Neural cell (in vitro differentiated cells): ENCODE measurements around the gene MPDZ.

Experiments used
- EP300 ChIP-seq: fragments of 450-650 bp; conservative IDR thresholded peaks from 2 replicates; pipeline ENCODE4 v1.6.1; 2014; ENCODE audit warnings: antibody characterized with exemption, mild to moderate bottlenecking, moderate library complexity; ENCODE audit not compliant: poor library complexity, severe bottlenecking
- EZH2 ChIP-seq: fragments of 200-600, 300-800 bp; shearing (Covaris generic), sonication (generic); IDR thresholded peaks from 2 replicates; pipeline ENCODE4 v1.6.1; 2014; ENCODE audit warnings: antibody characterized with exemption, low read length, borderline replicate concordance, mild to moderate bottlenecking; ENCODE audit not compliant: insufficient read depth, poor library complexity, severe bottlenecking
- POLR2AphosphoS5 ChIP-seq: IDR thresholded peaks from 2 replicates; pipeline ENCODE4 v1.6.1; 2012
- RAD21 ChIP-seq: fragments of 450-650 bp; conservative IDR thresholded peaks from 2 replicates; pipeline ENCODE4 v1.6.1; 2014; ENCODE audit warnings: antibody characterized with exemption, mild to moderate bottlenecking, moderate library complexity
- SMC3 ChIP-seq: fragments of 450-650 bp; conservative IDR thresholded peaks from 2 replicates; pipeline ENCODE4 v1.6.1; 2014; ENCODE audit warnings: antibody characterized with exemption, mild to moderate bottlenecking, moderate library complexity; ENCODE audit not compliant: poor library complexity
- TAF1 ChIP-seq: IDR thresholded peaks from 2 replicates; pipeline ENCODE4 v1.6.1; 2012; ENCODE audit warnings: low read depth
- TF ChIP-seq, protein P1 (sequence below): fragments of 450-650 bp; IDR thresholded peaks from 2 replicates; pipeline ENCODE4 v1.5.1; 2014; ENCODE audit warnings: antibody characterized with exemption, mild to moderate bottlenecking, moderate library complexity; ENCODE audit not compliant: poor library complexity, severe bottlenecking
- TF ChIP-seq, protein P2 (sequence below): IDR thresholded peaks from 2 replicates; pipeline ENCODE4 v1.6.1; 2012; ENCODE audit warnings: borderline replicate concordance

DNA sequence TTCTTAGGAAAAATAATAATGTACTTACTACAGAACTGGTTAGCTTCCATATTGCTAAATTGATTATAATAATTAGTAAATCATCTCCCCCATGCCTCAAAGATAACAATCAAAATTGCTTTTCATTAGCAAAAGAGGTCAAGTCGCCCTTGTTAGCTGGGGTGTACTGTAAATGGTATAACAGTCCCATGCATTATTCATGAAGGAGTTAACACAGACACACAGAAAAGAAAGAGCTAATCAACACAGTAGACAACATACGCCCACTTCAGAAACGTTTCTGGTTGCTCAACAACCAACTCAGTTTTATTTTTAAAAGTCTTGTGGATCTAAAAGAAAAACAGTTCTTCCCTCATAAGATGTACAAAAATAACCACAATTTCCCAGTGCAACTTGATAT is 100.2 kb downstream of the MPDZ start:
- TF ChIP-seq, protein P1, sequence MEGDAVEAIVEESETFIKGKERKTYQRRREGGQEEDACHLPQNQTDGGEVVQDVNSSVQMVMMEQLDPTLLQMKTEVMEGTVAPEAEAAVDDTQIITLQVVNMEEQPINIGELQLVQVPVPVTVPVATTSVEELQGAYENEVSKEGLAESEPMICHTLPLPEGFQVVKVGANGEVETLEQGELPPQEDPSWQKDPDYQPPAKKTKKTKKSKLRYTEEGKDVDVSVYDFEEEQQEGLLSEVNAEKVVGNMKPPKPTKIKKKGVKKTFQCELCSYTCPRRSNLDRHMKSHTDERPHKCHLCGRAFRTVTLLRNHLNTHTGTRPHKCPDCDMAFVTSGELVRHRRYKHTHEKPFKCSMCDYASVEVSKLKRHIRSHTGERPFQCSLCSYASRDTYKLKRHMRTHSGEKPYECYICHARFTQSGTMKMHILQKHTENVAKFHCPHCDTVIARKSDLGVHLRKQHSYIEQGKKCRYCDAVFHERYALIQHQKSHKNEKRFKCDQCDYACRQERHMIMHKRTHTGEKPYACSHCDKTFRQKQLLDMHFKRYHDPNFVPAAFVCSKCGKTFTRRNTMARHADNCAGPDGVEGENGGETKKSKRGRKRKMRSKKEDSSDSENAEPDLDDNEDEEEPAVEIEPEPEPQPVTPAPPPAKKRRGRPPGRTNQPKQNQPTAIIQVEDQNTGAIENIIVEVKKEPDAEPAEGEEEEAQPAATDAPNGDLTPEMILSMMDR, result no peak
- TF ChIP-seq EP300 (no peak), EZH2 (no peak), POLR2AphosphoS5 (no peak), SMC3 (no peak), RAD21 (no peak), TAF1 (no peak)
- TF ChIP-seq, protein P2, sequence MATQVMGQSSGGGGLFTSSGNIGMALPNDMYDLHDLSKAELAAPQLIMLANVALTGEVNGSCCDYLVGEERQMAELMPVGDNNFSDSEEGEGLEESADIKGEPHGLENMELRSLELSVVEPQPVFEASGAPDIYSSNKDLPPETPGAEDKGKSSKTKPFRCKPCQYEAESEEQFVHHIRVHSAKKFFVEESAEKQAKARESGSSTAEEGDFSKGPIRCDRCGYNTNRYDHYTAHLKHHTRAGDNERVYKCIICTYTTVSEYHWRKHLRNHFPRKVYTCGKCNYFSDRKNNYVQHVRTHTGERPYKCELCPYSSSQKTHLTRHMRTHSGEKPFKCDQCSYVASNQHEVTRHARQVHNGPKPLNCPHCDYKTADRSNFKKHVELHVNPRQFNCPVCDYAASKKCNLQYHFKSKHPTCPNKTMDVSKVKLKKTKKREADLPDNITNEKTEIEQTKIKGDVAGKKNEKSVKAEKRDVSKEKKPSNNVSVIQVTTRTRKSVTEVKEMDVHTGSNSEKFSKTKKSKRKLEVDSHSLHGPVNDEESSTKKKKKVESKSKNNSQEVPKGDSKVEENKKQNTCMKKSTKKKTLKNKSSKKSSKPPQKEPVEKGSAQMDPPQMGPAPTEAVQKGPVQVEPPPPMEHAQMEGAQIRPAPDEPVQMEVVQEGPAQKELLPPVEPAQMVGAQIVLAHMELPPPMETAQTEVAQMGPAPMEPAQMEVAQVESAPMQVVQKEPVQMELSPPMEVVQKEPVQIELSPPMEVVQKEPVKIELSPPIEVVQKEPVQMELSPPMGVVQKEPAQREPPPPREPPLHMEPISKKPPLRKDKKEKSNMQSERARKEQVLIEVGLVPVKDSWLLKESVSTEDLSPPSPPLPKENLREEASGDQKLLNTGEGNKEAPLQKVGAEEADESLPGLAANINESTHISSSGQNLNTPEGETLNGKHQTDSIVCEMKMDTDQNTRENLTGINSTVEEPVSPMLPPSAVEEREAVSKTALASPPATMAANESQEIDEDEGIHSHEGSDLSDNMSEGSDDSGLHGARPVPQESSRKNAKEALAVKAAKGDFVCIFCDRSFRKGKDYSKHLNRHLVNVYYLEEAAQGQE, result no peak
